HG03025 (cell line): ENCODE measurements around the gene TENM3.

Experiments used
- ATAC-seq: cut with Tn5 transposase; IDR thresholded peaks from one replicate; pipeline ENCODE4 v1.9.1; 2021; ENCODE audit warnings: mild to moderate bottlenecking, moderate library complexity; ENCODE audit not compliant: unreplicated experiment, low FRiP score

The TENM3 gene

DNA sequence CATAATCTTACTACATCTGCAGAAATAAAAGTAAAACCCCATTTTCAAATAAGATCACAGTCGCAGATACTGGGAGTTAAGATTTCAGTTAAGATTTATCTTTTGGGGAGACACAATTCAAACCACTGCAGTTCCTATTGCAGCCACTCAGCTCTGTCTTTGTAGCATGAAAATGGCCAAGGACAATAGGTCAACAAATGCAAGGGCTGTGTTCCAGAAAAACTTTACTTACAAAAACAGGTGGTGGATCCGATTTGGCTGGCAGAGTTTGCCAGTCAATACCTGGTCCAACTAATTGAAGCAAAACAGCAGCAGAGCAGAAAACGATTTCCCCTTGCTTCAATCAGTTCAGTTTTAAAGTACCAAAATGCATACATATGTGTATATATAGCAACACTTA lies 77.4 kb downstream of the TENM3 start:
- no peak for ATAC-seq

DNA sequence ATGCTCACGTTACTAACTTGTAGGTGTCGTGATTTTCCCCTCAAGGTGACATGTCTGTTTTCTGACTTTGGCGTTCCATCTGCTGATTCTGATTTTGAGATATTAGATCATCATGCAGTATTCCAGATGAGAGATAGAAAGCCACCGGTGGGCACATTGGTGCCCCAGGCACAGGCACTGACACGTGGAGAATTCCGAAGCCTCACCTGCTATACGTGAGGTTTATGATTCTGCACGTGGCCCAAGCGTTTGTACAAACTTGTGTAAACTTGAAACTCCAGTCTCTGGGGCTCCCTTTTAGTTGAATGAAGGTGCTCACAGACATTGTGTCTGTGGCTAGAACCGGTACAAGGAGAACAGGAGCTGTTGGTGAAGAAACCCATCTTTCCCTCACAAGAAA lies 81.1 kb downstream of the TENM3 start:
- no peak for ATAC-seq

DNA sequence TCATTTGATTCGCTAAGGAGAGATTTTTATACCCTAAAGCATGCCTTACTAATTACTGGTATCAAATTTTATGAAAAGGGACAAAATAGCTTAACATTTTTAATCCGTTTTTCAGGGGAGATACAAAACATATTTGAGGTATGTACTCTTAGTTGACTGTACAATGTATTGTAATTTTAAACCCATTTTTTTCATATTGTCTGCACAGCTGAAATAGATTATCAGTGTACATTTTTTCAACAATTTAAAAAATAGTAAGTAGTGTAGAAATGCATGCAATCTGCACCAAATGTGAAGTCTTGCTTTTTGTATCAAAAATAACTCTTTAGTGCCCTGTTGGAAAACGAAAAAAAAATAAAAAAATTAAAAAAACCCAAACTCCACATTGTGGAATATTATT lies 82.2 kb downstream of the TENM3 start:
- no peak for ATAC-seq

DNA sequence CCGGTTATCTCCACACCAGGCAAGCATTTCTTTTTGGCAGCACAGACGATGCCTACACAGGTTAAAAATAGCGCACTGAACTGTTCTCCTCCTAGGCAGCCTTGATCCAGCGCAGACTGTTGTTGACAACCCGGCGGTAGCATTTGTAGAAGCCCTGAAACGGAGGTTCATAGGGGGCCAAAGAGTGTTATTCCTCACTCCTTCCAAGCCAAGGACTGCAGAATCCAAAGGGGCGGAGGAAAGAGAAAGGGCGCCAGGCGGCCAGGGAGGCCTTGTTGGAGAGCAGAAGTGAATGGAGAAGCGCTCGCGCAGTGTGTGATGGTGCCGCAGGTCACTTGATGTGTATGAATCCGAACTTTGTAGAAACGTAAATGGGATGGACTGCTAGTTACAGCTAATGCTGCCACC lies 82.7 kb downstream of the TENM3 start:
- no peak for ATAC-seq

DNA sequence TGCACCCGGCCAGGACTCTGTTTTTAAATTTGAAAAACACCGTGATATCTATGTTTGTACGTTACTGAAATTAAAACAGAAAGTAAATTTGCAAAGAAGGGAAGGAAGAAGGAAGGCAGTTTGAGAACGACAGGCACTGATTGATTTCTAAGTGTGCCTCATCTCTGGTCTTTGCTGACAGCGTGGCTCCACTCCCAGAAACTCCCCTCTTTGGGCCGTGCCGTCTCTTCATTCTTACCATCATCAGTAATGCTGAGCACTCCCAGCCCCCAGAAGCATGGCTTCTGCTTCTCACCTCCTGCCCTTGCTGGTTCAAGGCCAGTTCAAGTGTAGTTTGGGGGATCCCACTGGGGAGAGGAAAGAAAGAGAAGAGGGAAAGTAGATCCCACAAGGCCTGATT lies 85.3 kb downstream of the TENM3 start:
- no peak for ATAC-seq

DNA sequence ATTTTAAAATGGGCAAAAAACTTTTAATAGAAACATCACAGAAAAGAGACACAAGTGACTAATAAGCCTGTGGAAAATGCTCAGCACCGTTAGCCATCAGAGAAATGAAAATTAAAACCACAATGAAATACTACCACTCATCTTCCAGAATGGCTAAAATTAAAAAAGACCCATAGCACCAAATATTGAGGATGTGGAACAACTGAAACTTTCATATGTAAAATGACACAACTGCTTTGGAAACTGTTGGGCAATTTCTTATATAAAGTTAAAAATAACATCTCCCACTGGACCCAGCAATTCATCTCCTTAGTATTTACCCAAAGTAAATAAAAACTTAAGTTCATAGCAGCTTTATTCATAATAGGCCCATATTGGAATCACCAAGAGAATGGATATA lies 94.2 kb downstream of the TENM3 start:
- ATAC-seq: no peak

DNA sequence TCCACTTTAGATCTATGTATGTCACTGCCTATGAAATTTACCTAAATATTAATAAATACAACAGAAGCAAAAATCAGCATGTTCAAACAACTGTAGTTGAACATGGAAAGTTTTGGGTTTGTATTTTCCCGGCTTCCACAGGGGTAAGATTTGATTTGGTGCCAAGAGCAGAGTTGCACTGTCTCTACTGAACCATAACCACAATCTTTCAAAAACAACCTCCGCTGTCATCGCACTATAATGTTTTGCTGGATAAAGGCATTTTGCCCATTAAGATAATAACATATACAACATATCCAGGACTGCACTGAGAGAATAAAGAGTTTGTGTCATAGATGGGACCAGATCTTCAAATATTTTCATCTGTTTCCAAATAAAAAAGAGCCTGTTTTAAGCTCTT lies 94.9 kb downstream of the TENM3 start:
- ATAC-seq: no peak

DNA sequence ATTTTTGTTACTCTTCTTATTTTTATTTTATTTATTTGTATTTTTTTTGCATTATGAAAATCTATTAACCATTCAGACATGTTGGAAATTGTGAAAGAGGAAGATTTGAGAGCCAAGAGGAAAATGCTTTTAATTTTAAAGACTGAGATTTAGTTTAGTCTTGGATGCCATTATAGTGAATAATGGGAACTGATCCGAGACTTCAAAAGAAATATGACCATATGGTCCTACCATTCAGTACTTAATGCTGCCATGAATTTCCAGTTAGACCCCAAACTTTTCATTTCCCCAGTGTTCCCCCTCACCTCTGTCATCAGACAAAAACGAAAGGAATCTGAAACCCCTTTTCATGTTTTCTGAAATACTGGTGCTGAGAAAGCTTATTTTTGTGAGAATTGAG lies 95.5 kb downstream of the TENM3 start:
- ATAC-seq: no peak

DNA sequence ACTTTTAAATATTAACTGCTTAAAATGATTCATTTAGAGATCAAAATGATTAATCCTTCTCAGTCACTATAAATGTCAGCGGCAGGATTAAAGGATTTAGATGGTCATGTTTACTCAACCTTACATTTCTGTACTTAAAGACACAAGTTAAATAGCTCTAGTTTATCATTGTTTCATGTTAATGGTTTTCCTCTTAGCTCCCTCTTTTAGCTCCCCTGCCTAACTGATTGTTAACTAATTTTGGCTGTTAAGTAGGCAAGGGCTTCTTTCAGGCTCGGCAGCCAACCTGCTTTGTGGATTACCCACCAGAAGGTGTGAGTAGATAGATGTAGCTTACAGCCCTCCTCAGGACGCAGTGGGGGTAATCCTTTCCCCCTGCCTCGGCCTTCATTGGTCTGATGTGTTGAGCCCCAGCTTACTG lies 96.0 kb downstream of the TENM3 start:
- ATAC-seq: no peak

DNA sequence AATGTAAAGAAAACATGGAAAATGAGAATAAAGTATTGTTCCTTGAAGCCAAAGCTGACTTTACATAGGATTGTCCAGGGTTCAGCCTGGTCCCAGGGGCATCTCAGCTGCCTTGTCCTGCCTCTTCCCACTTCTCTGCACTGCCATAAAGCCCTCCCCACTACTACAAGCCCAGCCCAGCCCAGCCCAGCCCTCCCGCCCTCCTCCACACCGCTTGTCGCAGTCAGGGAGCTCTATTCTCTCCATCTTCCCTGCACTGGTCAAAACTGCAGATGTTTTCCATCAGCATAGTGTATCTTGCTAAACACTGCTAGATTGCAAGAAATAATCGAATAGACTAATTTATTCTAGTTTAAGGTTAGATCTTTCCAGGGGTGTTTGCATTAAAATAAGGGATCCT lies 100.3 kb downstream of the TENM3 start:
- ATAC-seq: no peak

DNA sequence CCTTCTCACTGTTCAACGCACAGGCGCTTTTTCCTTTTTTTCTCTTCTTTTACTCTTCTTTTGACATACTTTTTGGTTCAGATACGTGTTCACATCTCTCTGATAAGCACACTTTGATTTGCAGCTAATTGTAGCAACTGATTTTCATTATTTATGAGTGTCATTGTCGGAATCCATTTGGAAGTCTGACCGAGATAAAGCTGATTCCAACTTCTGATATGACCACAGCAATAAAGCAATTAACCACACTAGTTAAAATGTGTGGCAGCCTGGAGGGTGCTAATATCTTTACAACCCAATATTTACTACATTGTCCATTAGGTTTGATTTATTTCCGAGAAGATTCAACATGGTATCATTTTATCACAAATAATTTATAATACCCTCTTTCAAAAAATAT lies 101.8 kb downstream of the TENM3 start:
- ATAC-seq: no peak

DNA sequence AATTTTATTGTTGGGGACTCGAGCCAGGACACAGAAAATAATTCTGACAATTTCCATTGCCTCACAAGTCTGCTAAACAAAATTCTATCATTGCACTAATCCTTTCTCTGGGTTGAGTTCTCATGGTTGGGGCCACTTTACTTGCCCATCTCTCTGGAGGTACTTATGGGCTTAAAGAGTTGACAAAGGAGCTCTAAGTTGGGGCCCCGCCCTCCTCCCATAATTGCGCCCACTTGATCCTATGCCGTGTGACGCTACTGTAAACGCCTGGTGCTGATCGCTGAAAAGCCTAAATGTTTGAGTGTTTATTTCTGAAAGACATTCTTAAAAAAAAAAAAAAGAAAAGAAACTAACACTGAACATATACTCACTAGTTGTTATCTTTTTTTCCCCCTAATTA lies 103.0 kb downstream of the TENM3 start:
- no peak for ATAC-seq

DNA sequence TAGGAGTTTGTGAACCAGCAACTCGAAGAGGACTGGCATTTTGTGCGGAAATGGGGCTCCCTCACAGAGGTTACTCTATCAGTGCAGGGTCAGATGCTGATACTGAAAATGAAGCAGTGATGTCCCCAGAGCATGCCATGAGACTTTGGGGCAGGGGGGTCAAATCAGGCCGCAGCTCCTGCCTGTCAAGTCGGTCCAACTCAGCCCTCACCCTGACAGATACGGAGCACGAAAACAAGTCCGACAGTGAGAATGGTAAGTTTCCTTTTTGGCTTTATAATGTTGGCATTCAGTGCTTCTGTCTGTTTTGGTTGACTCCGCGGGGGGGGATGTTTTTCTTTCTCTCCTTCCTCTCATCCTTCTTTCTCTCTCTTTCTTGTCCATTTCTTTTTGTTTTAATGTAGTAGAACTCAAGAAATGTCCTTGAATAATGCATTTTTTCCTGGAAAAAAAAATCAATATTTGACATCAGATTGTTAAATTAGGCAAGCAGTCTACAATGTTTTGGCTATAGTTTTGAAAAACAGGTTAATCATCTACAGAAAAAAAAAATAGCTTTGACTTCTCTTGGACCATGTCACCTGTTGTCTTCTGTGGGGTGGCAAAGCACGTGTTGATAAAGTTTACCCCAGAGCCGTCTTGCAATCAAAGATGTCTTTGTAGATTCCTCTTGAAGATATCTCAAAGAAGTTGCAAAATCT lies 103.6 kb downstream of the TENM3 start:
- ATAC-seq: no peak

DNA sequence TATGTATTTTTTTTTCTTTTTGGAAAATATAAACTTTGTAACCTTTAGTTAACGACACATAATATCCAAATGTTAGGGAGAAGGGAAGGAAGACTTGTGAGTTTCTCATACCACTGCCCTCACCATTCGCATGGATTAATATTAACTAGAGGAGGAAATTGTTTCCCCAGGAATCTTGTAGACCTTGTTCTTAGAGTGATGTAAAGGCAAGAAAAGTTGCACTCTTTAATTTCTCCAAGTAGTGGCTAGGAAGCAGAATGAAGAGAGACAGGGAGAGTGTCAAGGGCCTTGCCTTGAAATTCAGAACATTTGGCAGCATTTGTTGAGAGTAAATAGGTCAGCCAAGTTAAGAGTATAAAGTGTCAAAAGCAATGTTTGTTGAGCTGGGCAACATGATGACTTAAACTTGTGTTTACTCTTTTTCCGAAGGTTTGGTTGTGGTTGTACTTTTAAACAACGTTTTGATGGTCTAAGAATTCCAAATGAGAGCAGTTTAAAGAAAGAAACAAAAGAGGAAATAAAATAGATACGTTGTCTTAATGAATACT lies 105.7 kb downstream of the TENM3 start:
- ATAC-seq: no peak

DNA sequence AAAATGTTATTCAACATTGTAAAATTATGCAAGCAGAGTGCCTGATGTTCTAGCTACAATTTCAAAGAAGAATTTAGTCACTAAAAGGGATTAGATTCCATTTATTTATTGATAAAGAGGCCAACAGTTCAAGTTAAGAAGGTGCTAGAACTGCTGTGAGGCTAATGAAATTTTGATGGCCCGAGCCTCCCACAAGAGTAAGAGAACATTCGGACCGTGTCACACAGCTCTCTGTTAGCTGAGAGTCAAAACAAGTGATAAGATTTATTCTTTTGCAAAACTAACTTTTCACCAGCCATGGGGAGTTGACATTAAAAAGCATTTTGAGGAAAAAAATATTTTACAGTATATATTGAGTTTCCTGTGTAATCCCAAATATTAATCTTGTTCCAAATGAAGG lies 106.8 kb downstream of the TENM3 start:
- no peak for ATAC-seq

DNA sequence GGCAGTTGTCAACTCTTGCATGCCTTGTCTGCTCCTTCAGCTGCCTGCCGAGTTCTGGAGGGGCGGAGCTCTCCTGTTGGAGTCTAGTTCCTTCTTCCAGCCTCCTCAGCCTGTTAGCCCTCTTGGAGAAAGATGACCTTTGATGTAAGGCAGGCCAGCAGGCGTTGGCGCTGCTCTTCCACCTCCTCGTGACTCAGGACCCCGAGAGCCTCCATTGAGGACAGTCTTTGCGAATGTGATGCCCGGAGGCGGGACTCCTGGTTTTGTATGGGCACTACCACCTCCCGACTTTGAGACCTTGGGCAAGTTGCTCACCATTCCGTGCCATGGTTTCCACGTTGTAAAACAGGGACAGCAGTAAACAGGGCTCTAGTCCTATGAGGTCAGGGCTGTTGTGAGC lies 108.3 kb downstream of the TENM3 start:
- no peak for ATAC-seq

DNA sequence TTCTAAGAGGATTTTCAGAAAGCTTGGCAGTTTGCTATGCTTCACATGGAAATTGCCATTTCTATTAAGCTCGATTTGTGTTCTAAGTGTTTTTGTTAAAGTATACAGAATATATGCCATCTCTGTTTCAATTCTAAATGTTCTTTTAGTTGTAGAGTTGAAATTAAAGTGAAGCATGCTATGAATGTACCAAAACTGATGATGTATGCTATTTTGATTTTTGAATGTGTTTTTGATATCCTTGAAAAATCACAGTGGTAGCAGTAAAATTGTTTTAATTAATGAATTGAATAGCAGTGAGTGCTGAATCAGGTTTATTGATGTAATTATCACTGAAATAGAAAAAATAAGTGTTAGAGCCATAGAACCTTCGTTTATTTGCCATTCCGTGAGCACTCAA lies 110.9 kb downstream of the TENM3 start:
- ATAC-seq: no peak

DNA sequence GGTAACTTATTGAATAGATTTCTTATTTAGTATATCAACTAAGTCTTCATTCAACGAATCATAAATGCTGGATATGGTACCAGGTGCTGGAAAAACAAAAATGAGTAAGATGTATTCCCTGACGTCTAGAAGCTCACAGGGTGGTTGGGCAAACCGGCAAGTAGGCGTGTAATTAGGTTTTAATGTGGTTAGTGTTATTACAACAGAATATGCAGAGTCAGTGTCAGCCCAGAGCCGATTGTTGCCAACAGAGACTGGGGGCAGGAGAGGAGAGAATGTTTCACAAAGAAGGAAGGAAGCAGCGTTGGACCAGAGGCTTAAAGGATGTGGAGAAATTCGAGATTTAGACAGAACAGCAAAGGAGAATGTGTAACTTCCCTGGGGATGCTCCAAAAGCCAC lies 111.7 kb downstream of the TENM3 start:
- no peak for ATAC-seq

DNA sequence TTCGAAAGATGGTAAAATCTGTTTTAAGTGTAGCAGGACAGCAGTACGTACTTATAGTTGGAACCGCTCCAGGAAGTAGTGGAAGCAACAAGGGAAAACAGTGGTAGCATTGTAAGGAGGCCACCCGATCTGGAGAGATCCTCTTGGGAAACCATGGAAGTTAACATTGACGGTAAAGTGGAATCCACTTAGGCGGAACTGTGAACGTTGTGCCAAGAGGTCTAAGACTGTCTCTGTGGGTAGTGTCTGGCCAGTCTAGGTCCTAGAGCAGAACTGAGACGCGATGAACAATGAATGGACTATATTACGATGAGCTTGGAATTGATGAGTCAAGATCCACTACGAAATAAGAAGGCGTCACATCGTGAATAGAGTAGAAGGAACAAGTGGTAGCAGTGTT lies 124.0 kb downstream of the TENM3 start:
- ATAC-seq: no peak

DNA sequence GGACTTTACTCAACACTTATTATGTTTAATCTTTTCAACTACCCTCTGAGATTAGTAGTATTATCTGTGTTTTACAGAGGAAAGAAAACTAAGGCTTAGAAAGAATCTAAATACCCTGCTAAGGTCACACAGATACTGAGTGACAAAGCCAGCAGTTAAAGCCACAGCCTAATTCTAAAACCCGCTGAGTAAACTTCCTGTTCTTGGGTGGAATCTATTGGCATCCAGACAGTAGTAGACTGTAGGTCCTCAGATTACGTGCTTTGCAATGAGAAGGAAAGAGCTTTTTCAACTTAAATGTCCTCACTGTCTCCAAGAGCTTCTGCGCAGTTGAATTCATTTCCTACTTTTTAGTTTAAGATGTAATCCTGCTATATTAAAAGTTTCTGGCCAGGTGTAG lies 126.0 kb downstream of the TENM3 start:
- ATAC-seq: no peak

DNA sequence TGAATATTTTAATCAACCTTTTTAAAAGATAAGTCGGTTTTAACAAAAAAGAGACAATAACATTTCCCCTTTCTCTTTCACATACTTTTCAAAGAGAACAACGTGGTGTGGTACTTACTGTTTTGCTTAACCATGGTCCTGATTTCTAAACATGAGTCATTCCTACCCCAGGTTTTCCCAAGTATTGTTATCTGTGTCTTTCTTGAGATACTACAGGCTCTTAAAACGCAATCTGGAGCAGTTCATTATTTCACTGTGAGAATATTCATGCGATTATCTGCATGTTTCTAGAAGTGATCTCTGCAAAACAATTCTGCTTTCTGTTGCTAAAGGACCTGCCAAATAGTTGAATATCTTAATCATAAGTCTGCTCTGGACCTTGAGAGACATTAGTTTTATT lies 127.3 kb downstream of the TENM3 start:
- ATAC-seq: no peak

DNA sequence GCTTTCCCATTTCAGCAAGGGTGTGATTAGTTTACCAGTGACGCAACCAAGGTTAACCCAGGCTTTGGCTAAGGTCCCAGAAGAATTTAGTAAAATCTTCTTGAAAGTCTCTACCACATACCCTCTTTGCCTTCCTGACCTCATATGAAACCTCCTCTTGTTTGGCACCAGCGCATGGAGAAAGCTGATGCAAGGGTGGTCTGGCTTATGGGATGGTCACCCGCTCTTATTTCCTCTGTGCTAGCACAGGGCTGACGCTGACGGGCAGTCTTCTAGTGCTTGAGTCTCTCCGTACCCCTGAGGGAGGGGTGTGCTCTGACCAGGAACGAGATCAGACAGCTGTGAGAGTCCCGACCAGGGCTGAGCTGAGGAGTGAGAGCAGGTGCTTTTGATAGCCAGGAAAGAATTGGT lies 137.6 kb downstream of the TENM3 start:
- ATAC-seq: no peak

DNA sequence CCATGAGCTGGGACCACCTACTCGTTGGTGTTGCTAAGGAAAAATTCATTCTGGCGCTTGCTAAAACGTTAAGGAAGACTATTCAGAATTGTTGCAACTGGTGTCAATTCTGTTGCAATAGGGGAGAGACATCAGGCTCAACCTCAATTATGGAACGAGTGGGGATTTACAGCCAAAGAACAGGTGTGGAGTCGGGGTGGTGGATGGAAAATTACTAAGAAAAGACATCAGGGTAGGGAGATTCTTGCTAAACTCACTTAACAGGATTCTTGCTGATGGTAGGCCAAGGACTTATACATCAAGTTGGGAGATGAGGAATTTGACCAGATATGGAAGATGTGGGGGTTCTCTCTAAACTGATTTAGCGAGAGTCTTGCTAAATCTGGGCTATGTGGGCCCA lies 139.7 kb downstream of the TENM3 start:
- no peak for ATAC-seq
